Measurements from ENCODE around the gene ZNF613. TPM values are rescaled to one million over a fixed set of nuclear protein-coding genes. Genes with fewer than 3 reads are reported as not detected.
A peak's percentile ranks its signal among the peaks of the same experiment; 100 is the strongest.
"Not testable (repeated sequence)": the region's sequence is repeated elsewhere in the genome, so short reads cannot be mapped to it uniquely, and the experiment has no call there.

The ZNF613 gene
- total and polyA plus RNA-seq, 4 experiments from 2014 or later = 3.9 to 8.9 (median 6.9) TPM

DNA sequence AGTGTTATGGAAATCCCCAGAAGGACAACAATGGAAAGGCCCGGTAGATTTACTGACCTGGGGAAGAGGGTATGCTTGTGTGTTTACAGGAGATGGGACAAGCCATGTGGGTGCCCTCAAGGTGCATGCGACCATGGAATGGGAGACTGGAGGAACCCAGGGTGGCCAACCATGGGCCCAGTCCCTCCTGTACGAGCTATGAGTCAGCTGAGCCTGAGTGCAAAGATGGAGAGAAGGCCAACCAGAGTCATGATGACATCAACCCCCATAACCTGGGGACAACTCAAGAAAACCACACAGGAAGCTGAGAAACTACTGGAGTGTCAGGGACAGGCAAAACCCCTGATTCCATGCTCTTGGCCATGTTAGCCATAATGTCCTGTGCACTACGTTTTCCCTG, 51.6 kb downstream of the ZNF613 start:
- Mint-ChIP-seq H3K4me1 (peaks cover 0 to 20% (median 2%) of the 10 kb centered on the region in 4 donors), H3K36me3 (peaks cover 88 to 93% of the 10 kb centered on the region in 2 donors), H3K9me3 (peaks cover 3 to 98% (median 88%) of the 10 kb centered on the region in 8 donors), H3K27me3 (no peaks in the 10 kb centered on the region), H3K27ac (no peak overlapping the region), H3K4me3 (peak overlapping the region in 1 of 8 donors; percentile 18)
- Histone ChIP-seq H3K27me3 (ENCODE audit: insufficient read depth, low read length) (no peaks in the 10 kb centered on the region), H3K36me3 (ENCODE audit: insufficient read depth, low read length) (peaks cover 19% of the 10 kb centered on the region), H3K27ac (ENCODE audit: low read depth, low read length) (no peak overlapping the region), H3K4me1 (ENCODE audit: insufficient read depth, low read length) (no peaks in the 10 kb centered on the region), H3K9me3 (ENCODE audit: control insufficient read depth in 1 of 2, low read length in 2 of 2) (peaks cover 14 to 66% of the 10 kb centered on the region in 2 donors), H3K4me3 (ENCODE audit: low read length in 2 of 2) (no peak overlapping the region)
- intact Hi-C loops (cut with micrococcal nuclease) = no loop called here
- ChIA-PET CTCF (ENCODE audit: partially characterized antibody) (no interaction called here), POLR2A (ENCODE audit: partially characterized antibody) (no interaction called here)
- no peak for DNase-seq

DNA sequence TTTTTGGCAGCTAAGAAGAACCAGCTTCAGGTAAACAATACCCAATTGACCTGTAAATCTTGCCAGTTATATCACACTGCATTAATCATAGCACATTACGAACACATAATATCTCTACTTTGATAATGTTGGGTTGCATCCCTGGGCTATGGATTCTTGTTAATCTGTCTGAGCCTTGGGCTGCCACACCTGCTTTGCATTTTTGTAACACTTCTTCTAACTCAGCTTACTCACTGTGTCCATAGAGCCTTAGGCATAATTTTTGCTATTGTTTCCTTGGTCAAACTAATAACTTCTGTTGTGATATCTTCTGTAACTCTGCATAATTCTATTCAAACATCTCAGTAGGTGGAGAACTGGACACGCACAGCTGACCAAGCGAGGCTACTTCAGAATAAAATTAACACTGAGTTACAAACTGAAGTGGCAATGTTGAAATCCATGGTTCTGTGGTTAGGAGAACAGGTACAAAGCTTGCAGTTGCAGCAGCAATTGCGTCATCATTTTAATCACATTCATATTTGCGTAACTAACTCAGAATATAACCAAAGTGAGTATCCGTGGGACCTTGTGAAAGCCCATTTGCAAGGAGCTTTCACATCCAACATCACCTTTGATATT, 53.0 kb downstream of the ZNF613 start:
- intact Hi-C loops (cut with micrococcal nuclease) = no loop called here
- H3K4me1 ChIP-seq (ENCODE audit: insufficient read depth, low read length) = peaks cover 3% of the 10 kb centered on the region
- CTCF ChIA-PET (ENCODE audit: partially characterized antibody) = no interaction called here
- H3K4me3 Mint-ChIP-seq = no peak overlapping the region
- H3K27me3 Mint-ChIP-seq = no peaks in the 10 kb centered on the region
- H3K36me3 ChIP-seq (ENCODE audit: insufficient read depth, low read length) = peaks cover 10% of the 10 kb centered on the region
- no peaks in the 10 kb centered on the region for H3K27me3 ChIP-seq (ENCODE audit: insufficient read depth, low read length)
- POLR2A ChIA-PET (ENCODE audit: partially characterized antibody) = no interaction called here
- no peak for DNase-seq
- H3K27ac ChIP-seq (ENCODE audit: low read depth, low read length) = no peak overlapping the region
- H3K4me3 ChIP-seq (ENCODE audit: low read length in 2 of 2) = no peak overlapping the region
- no peak overlapping the region for H3K27ac Mint-ChIP-seq
- H3K9me3 Mint-ChIP-seq = peaks cover 3 to 97% (median 83%) of the 10 kb centered on the region in 8 donors
- H3K36me3 Mint-ChIP-seq = peaks cover 86 to 87% of the 10 kb centered on the region in 2 donors
- peaks cover 0 to 23% (median 2%) of the 10 kb centered on the region in 4 donors for H3K4me1 Mint-ChIP-seq
- H3K9me3 ChIP-seq (ENCODE audit: control insufficient read depth in 1 of 2, low read length in 2 of 2) = peaks cover 4 to 55% of the 10 kb centered on the region in 2 donors

DNA sequence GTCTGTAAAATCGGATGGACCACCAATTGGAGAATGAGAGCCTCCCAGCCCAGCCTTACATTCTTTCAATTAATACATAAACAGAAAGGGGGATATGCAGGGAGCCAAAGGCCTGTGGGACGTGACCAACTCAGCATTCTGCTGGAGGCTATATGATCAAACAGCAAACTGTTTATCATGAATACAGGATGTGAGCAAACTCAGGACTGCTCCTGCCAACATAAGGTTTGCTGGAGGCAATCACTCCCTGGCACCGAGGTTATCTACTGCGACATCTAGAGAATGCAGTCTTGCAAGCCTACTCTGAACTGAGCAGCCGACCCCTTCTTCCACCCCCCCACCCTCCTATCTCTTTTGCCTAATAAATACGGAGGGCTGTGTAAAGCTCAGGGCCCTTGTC, 53.7 kb downstream of the ZNF613 start:
- Histone ChIP-seq H3K4me3 (ENCODE audit: low read length in 2 of 2) (peak overlapping the region in 1 of 2 donors; percentile 1), H3K9me3 (ENCODE audit: control insufficient read depth in 1 of 2, low read length in 2 of 2) (peaks cover 4 to 59% of the 10 kb centered on the region in 2 donors)
- H3K27ac Mint-ChIP-seq; H3K27ac ChIP-seq (ENCODE audit: low read depth, low read length); H3K27me3 Mint-ChIP-seq; H3K4me1 ChIP-seq (ENCODE audit: insufficient read depth, low read length); H3K4me3 Mint-ChIP-seq; H3K27me3 ChIP-seq (ENCODE audit: insufficient read depth, low read length); POLR2A ChIA-PET (ENCODE audit: partially characterized antibody); H3K36me3 ChIP-seq (ENCODE audit: insufficient read depth, low read length); intact Hi-C loops (cut with micrococcal nuclease); CTCF ChIA-PET (ENCODE audit: partially characterized antibody); DNase-seq: not testable (repeated sequence)
- H3K4me1 Mint-ChIP-seq = peaks cover 0 to 28% (median 5%) of the 10 kb centered on the region in 4 donors
- peaks cover 86 to 87% of the 10 kb centered on the region in 2 donors for H3K36me3 Mint-ChIP-seq
- peaks cover 3 to 93% (median 82%) of the 10 kb centered on the region in 8 donors for H3K9me3 Mint-ChIP-seq

DNA sequence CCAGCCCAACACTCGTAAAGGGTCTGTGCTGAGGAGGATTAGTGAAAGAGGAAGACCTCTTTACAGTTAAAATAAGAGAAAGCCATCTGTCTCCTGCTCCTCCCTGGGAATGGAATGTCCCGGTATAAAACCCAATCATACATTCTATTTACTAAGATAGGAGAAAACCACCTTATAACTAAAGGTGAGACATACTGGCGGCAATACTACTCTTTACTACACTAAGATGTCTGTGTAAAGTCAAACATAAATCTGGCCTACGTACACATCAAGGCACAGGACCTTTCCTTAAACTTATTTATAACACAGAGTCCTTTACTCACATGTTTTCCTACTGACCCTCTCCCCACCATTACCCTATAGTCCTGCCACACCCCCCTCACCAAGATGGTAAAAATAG, 56.1 kb downstream of the ZNF613 start:
- Histone ChIP-seq H3K4me1 (ENCODE audit: insufficient read depth, low read length) (peaks cover 11% of the 10 kb centered on the region), H3K9me3 (ENCODE audit: control insufficient read depth in 1 of 2, low read length in 2 of 2) (peaks cover 4 to 40% of the 10 kb centered on the region in 2 donors), H3K27me3 (ENCODE audit: insufficient read depth, low read length) (no peaks in the 10 kb centered on the region), H3K36me3 (ENCODE audit: insufficient read depth, low read length) (peaks cover 10% of the 10 kb centered on the region), H3K27ac (ENCODE audit: low read depth, low read length) (no peak overlapping the region), H3K4me3 (ENCODE audit: low read length in 2 of 2) (no peak overlapping the region)
- intact Hi-C loops (cut with micrococcal nuclease) = no loop called here
- peaks cover 9 to 38% (median 12%) of the 10 kb centered on the region in 4 donors for H3K4me1 Mint-ChIP-seq
- POLR2A ChIA-PET (ENCODE audit: partially characterized antibody) = no interaction called here
- H3K9me3 Mint-ChIP-seq = peaks cover 7 to 91% (median 75%) of the 10 kb centered on the region in 8 donors
- CTCF ChIA-PET (ENCODE audit: partially characterized antibody) = no interaction called here
- peak overlapping the region in 2 of 8 donors; percentile 39 to 58 for H3K4me3 Mint-ChIP-seq
- no peaks in the 10 kb centered on the region for H3K27me3 Mint-ChIP-seq
- DNase-seq = no peak
- H3K27ac Mint-ChIP-seq = no peak overlapping the region
- H3K36me3 Mint-ChIP-seq = peaks cover 70 to 77% of the 10 kb centered on the region in 2 donors

DNA sequence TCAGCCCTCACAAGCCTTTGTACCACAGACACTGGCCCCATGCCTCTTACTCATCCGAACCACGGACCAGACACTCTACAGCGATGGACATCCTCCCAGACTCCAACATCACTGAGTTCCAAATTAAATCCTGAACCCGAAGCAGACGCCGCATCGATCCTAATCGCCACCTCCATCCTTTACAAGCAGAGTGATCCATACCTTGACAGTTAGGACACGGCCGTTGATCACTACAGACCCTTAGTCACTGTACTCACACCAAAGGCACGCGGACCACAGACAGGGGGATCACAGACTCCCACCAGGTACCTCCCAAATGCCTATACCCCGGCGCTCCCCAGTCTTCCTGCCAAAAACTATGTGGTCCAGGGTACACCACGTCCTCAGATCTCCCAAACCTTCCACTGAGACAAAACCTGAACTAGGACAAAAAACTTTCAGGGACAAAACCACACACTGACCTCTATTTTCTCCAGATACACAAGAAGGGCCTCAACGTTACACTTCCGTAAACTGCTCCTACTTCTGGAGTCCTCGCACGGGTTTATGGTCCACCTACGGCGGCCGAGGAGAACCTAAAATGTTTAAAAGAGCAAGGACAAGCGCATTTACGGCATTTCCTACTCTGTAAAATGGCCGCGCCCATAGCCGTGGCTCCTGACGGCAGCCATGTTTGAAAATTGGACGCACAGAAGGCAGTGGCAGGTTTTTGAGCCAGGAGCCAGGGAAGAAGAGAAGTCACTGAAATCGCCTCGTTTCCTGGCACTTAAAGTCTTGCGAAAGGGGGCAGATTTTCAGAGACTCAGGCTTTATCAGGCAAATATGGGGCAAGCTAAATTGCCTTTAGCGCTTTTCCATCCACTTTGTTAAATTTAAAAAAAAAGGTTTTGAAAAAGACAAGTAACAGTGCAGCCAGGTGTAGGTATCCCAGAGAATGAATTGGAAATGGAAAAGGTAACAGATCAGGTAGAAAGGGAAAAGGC, 59.3 kb downstream of the ZNF613 start, which contains the start of gene ZNF350:
ZNF350 (minus strand) TSS at position 532 of the 983 bp plus-strand sequence. CDS start 12,480 bp downstream, outside the sequence.
- ChIA-PET CTCF (ENCODE audit: partially characterized antibody) (no interaction called here), POLR2A (ENCODE audit: partially characterized antibody) (interaction anchor here (0.9 to 2.0 kb wide), 3 partner anchors 21 to 83 kb away, joined by 3 to 9 read pairs (median 4); partner anchors contain the start of genes ZNF614 and ZNF615)
- peak; percentile 88 to 96 (median 89) for DNase-seq
- peak within 1 kb of the TSS; percentile 81 to 98 (median 94) for H3K27ac Mint-ChIP-seq
- no peaks in the 10 kb centered on the region for H3K36me3 ChIP-seq (ENCODE audit: insufficient read depth, low read length)
- peak within 1 kb of the TSS; percentile 57 to 98 for H3K4me3 ChIP-seq (ENCODE audit: low read length in 2 of 2)
- H3K27ac ChIP-seq (ENCODE audit: low read depth, low read length) = peak within 1 kb of the TSS; percentile 74
- no peaks in the 10 kb centered on the region for H3K27me3 ChIP-seq (ENCODE audit: insufficient read depth, low read length)
- H3K36me3 Mint-ChIP-seq = peaks cover 46 to 55% of the 10 kb centered on the region in 2 donors
- peak within 1 kb of the TSS; percentile 94 to 100 (median 98) for H3K4me3 Mint-ChIP-seq
- no peaks in the 10 kb centered on the region for H3K27me3 Mint-ChIP-seq
- peaks cover 0 to 27% of the 10 kb centered on the region in 2 donors for H3K9me3 ChIP-seq (ENCODE audit: control insufficient read depth in 1 of 2, low read length in 2 of 2)
- peaks cover 9 to 32% (median 12%) of the 10 kb centered on the region in 4 donors for H3K4me1 Mint-ChIP-seq
- peaks cover 11% of the 10 kb centered on the region for H3K4me1 ChIP-seq (ENCODE audit: insufficient read depth, low read length)
- intact Hi-C loops (cut with micrococcal nuclease) = loop anchor here (1.0 kb wide), 5 partner anchors 22 to 81 kb away; partner anchors contain the start of genes ZNF613, ZNF614, ZNF615 and ZNF649
- H3K9me3 Mint-ChIP-seq = peaks cover 7 to 90% (median 72%) of the 10 kb centered on the region in 8 donors

DNA sequence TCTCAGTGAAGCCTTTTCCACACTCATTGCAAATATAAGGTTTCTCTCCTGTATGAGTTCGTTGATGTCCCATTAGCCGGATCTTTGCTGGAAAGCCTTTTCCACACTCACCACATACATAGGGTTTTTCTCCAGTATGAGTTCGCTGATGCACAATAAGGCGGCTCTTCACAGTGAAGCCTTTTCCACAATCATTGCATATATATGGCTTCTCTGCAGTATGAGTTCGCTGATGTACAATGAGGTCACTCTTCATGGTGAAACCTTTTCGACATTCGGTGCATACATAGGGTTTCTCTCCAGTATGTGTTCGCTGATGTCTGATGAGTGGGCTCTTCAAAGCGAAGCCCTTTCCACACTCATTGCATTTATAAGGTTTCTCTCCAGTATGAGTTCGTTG, 66.2 kb downstream of the ZNF613 start:
- peaks cover 12 to 62% of the 10 kb centered on the region in 2 donors for H3K9me3 ChIP-seq (ENCODE audit: control insufficient read depth in 1 of 2, low read length in 2 of 2)

More for the DNA sequence above, 66.2 kb downstream of the ZNF613 start:
- intact Hi-C loops (cut with micrococcal nuclease) = no loop called here
- CTCF ChIA-PET (ENCODE audit: partially characterized antibody) = no interaction called here
- Mint-ChIP-seq H3K4me3 (no peak overlapping the region), H3K4me1 (no peaks in the 10 kb centered on the region), H3K9me3 (peaks cover 6 to 99% (median 86%) of the 10 kb centered on the region in 8 donors), H3K36me3 (peaks cover 62% of the 10 kb centered on the region in 2 donors), H3K27me3 (no peaks in the 10 kb centered on the region), H3K27ac (no peak overlapping the region)
- Histone ChIP-seq H3K36me3 (ENCODE audit: insufficient read depth, low read length) (peaks cover 12% of the 10 kb centered on the region), H3K27ac (ENCODE audit: low read depth, low read length) (no peak overlapping the region), H3K4me3 (ENCODE audit: low read length in 2 of 2) (peak overlapping the region in 1 of 2 donors; percentile 32), H3K4me1 (ENCODE audit: insufficient read depth, low read length) (no peaks in the 10 kb centered on the region), H3K27me3 (ENCODE audit: insufficient read depth, low read length) (no peaks in the 10 kb centered on the region)
- DNase-seq = no peak
- POLR2A ChIA-PET (ENCODE audit: partially characterized antibody) = no interaction called here

Data from CD4-positive, alpha-beta memory T cell (primary cell).